ENCODE data around the gene ZNF19.

GRCh38 chr16:71426069-71426879, 62.9 kb downstream of the ZNF19 start:
- TF ChIP-seq CTCF (IDR thresholded peaks at IDR 0.05; ENCODE audit: low read length) (no peak), EZH2 (optimal IDR thresholded peaks at IDR 0.05; ENCODE audit: low read depth, low read length) (no peak), EZH2phosphoT487 (IDR thresholded peaks at IDR 0.05; ENCODE audit: low read length) (no peak)
